ENCODE data around the gene ZNF574.

The ZNF574 gene

GRCh38 chr19:42057846-42058245 is 18.1 kb upstream of the ZNF574 start:
- DNase-seq: no peak

GRCh38 chr19:42059196-42059595 is 16.8 kb upstream of the ZNF574 start:
- DNase-seq: no peak

DNA sequence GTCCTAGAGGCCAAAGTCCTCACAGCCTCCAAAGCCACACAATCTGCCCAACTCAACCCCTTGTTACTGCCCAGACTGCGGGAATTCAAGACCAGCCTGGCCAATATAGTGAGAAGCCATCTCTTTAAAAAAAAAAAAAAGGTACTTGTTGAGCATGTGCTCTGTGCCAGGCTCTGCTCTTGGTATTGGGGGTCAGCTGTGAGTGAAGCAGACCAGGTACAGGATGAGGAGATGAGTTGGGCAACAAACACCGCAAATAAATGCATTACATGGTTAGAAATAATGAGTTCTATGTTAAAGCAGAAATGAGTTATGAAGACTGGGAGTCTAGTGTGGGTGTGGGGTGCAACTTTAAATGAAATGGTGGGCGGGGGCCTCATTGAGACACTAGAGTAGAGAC is 15.8 kb upstream of the ZNF574 start:
- DNase-seq: no peak

GRCh38 chr19:42062381-42062780 is 13.6 kb upstream of the ZNF574 start:
- no peak for DNase-seq

DNA sequence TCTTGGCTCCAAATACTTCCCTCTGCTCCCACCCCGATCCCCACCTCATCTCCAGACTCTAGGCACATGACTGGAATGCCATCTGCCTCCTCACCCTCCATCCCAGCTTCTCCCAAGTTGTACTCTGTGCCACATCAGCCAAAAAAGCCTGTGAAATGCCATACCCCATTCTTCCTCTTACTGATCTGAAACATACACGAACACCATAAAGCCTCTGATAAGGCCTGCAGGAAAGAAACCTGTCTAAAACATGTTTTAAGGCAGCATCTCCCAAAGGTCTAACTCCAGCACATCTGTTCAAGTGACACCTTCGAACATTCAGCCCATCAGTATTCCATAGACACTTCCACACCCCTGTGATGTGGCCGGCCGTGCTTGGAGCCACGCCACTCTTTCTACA is 11.5 kb upstream of the ZNF574 start:
- DNase-seq: no peak

DNA sequence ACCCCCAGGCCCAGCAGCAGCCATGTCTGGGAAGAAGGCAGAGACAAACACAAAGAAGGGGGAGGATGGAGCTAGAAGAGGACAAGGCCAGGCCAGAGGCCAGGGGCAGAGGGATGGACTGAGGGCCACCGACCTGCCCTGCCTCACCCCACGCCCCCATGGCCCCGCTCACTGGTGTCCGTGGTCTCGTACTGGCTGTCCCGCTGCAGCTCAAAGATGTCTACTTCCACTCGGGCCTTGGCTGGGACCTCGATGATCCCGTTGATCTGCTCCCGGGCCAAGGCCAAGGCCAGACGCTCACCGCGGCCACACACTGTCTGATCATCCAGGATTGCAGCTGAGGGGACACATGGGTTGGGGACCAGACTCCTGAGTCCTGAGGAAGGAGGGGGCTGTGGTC is 10.9 kb upstream of the ZNF574 start:
- no peak for DNase-seq

GRCh38 chr19:42065511-42065910 is 10.5 kb upstream of the ZNF574 start:
- DNase-seq: no peak

- no peak for DNase-seq
Observed at GRCh38 chr19:42066075-42066754, 9.8 kb upstream of the ZNF574 start.

GRCh38 chr19:42067315-42067888 is 8.6 kb upstream of the ZNF574 start:
- DNase-seq: no peak

DNA sequence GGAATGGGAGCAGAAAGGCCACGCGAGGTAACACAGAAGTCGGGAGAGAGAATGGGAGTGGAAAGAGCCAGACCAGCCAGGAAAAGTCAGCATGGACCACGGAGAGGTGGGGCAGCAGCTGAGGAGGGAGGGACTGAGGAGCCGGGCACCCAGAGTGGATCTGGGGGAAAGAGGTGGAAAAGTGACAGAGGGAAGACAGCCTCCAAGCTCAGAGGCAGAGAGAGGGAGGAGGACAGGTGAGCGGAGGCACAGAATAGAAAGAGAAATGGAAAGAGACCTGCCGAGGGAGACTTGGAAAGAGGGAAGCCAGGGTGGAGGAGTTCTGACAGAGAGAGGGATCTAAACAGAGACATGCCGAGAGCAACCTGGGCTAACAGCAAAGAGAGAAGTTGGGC is 7.6 kb upstream of the ZNF574 start:
- no peak for DNase-seq

- DNase-seq: no peak
Observed at GRCh38 chr19:42068756-42069571, 7.0 kb upstream of the ZNF574 start.

GRCh38 chr19:42069619-42070351 is 6.2 kb upstream of the ZNF574 start, which contains the start of gene GRIK5:
TSS of gene GRIK5 (minus strand) at chr19:42070206. CDS start at chr19:42065770, 4,436 bp downstream.
- DNase-seq: no peak

GRCh38 chr19:42071247-42071646 is 4.7 kb upstream of the ZNF574 start:
- no peak for DNase-seq

DNA sequence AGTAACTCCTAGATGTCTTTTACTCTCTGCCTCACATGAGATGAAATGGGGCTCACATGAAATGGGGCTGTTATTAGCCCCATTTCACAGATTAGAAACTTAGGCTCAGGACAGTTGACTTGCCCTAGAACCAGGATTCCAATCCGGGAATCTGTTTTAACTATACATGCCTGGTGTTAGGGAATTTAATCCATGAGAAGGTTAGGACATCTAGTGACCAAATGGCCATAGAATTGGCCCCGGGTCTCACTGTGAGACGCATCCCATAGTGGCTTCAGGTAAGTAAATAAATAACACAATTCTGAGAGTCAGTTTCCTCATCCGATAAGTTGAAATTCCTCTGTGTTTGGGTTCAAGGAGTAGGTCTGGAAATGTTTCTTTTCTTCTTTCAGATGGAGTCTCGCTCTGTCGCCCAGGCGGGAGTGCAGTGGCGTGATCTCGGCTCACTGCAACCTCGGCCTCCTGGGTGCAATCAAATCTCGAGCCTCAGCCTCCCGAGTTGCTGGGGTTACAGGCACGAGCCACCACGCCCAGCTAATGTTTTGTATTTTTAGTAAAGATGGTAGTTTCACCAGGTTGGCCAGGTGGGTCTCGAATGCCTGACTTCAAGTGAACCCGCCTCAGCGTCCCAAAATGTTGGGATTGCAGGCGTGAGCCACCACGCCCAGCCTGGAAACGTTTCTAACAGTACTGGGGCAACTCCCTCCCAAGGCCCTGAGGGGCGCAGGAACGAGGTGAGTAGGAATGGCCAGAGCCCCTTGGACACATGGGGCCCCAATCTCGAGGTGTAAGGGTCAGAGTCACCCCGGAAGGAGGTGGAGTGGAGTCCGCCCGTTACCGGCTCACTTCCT is 1.2 kb upstream of the ZNF574 start:
- no peak for DNase-seq

DNA sequence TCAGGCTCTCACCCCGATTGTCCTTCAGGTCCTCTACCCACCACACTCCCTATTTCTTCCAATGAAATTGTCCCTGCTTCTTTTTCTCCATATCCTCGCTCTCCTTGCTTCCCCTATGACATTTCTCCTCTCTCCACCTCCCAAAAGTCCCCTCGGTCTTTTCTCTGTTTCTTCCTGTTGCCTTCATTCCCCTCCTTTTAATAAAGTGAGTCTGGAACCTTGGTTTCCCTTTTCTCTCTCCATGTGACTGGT is 676 bp upstream of the ZNF574 start:
- DNase-seq: no peak

DNA sequence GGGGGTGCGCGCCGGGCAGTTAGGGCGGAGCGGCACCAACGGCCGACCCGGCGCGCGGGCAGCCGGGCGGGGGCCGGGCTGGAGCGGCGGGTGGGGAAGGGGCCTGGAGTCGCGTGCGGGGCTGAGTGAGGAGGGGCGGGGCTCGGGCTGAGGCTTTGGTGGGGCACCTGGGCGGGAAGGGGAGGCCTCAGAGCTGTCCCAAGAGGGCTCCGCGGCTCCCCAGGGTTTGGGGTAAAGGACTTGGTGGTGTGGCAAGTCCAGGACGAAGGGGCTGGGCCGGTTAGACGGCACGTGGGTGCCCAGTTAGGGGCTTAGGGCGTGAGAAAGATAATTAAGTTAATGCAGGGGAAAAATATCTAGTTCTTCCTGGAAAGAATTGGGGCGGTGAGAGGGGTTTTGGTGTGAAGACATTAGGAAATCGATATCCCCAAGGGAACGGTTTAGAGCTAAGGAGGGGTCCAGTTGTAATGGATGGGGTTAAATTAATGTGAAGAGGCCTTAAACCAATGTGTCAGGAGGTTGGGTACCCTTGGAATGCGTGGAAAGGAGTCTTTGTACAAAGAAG is 496 bp downstream of the ZNF574 start:
- peak in 2 of 4 experiments; percentile 25 to 54 for DNase-seq

DNA sequence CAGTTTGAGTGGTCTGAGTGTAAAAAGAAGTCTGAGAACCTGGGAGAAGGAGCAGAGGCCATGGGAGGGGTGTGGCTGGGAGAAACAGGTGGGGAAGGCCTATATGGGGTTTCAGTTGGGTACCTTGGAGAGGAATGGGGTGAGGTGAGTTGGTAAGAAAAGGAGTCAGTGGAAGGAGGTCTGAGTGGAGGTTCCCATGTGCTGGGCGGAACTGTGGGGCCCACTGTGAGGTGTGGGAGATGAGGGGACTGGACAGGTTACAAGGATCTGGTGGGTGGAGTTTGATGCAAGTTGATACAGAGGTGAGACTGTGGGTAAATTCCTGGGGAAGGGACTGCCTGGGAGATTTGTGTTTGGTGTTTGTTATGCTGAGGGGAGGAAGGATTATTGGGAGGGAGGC is 2.1 kb downstream of the ZNF574 start:
- DNase-seq: no peak

DNA sequence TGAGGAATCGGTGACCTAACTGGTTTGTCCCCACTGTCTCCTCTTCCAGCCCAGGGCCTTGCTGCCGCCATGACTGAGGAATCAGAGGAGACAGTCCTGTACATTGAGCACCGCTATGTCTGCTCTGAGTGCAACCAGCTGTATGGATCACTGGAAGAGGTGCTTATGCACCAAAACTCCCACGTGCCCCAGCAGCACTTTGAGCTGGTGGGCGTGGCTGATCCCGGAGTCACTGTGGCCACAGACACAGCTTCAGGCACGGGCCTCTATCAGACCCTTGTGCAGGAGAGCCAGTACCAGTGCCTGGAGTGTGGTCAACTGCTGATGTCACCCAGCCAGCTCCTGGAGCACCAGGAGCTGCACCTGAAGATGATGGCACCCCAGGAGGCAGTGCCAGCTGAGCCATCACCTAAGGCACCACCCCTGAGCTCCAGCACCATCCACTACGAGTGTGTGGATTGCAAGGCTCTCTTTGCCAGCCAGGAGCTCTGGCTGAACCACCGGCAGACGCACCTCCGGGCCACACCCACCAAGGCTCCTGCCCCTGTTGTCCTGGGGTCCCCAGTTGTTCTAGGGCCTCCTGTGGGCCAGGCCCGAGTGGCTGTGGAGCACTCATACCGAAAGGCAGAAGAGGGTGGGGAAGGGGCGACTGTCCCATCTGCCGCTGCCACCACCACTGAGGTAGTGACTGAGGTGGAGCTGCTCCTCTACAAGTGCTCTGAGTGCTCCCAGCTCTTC is 2.7 kb downstream of the ZNF574 start:
- DNase-seq: no peak

- DNase-seq: no peak
Observed at GRCh38 chr19:42079276-42079669, 3.3 kb downstream of the ZNF574 start.

- DNase-seq: no peak
Observed at GRCh38 chr19:42079886-42080763, 4.2 kb downstream of the ZNF574 start.
